ENCODE measurements around the gene ZNF76. TPM values are rescaled to one million over a fixed set of nuclear protein-coding genes. Genes with fewer than 3 reads are reported as not detected.
"Not testable (repeated sequence)": the region's sequence is repeated elsewhere in the genome, so short reads cannot be mapped to it uniquely, and the experiment has no call there.

The ZNF76 gene
- total RNA-seq, 2 donors from 2014 or later = 50.0 to 60.8 TPM

DNA sequence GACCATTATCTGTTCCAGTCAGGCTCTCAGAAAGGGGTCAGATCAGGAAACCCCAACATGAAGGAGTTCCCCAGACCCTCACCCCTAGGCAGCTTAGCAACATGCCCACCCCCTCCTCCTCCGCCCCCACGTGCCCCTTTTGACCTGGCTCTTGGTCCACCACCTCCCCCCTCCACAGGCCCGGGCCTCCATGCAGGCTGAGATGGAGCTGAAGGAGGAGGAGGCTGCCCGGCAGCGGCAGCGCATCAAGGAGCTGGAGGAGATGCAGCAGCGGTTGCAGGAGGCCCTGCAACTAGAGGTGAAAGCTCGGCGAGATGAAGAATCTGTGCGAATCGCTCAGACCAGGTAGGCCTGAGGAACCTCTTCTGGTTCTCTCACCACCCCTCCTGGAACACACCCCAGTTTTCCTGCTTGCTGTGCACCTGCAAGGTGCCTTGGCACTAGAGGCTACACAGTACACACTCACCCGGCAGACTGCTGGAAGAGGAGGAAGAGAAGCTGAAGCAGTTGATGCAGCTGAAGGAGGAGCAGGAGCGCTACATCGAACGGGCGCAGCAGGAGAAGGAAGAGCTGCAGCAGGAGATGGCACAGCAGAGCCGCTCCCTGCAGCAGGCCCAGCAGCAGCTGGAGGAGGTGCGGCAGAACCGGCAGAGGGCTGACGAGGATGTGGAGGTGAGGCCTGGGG is 60.0 kb downstream of the ZNF76 start:
- Mint-ChIP-seq H3K4me3 (no peak overlapping the region), H3K27ac (no peak overlapping the region), H3K4me1 (peaks cover 31% of the 10 kb centered on the region), H3K27me3 (no peaks in the 10 kb centered on the region), H3K36me3 (ENCODE audit: low read depth) (peaks cover 20% of the 10 kb centered on the region)
- no peaks in the 10 kb centered on the region for H3K9me3 ChIP-seq (ENCODE audit: control insufficient read depth, low read length, poor library complexity, severe bottlenecking)
- ATAC-seq = no peak
- DNase-seq = no peak

DNA sequence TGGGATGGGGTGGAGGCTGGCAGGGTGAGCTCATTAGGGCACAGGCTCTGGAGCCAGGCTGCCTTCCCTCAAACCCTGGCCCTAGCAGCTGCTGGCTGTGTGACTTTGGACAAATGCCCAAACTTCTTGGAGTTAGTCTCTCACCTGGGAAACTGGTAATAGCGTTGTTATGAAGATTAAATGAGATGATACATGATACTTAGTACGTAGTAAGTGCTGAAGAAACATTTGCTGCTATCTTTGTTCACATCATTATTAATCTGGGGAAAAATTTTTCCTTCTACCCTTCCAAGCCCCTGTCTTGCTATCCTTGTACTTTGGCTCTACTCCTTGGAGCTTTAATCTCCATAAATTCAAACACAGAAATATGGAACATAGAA is 60.5 kb downstream of the ZNF76 start:
- H3K4me3 Mint-ChIP-seq = no peak overlapping the region
- H3K36me3 Mint-ChIP-seq (ENCODE audit: low read depth) = peaks cover 20% of the 10 kb centered on the region
- peak overlapping the region; percentile 27 for H3K27ac Mint-ChIP-seq
- ATAC-seq (no peak), DNase-seq (no peak)
- no peaks in the 10 kb centered on the region for H3K27me3 Mint-ChIP-seq
- peaks cover 25% of the 10 kb centered on the region for H3K4me1 Mint-ChIP-seq
- H3K9me3 ChIP-seq (ENCODE audit: control insufficient read depth, low read length, poor library complexity, severe bottlenecking) = no peaks in the 10 kb centered on the region

DNA sequence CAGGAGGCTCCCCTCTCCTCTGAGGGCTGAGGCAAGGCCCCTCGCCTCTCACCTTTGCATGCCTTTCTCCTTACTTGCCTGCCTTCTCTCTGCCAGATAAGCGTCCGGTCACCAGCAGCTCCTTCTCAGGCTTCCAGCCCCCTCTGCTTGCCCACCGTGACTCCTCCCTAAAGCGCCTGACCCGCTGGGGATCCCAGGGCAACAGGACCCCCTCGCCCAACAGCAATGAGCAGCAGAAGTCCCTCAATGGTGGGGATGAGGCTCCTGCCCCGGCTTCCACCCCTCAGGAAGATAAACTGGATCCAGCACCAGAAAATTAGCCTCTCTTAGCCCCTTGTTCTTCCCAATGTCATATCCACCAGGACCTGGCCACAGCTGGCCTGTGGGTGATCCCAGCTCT is 61.6 kb downstream of the ZNF76 start:
- peak overlapping the region; percentile 93 for H3K27ac Mint-ChIP-seq
- ATAC-seq (no peak), DNase-seq (no peak)
- peaks cover 21% of the 10 kb centered on the region for H3K4me1 Mint-ChIP-seq
- H3K4me3 Mint-ChIP-seq = no peak overlapping the region
- H3K36me3 Mint-ChIP-seq (ENCODE audit: low read depth) = peaks cover 20% of the 10 kb centered on the region
- H3K9me3 ChIP-seq (ENCODE audit: control insufficient read depth, low read length, poor library complexity, severe bottlenecking) = no peaks in the 10 kb centered on the region
- no peaks in the 10 kb centered on the region for H3K27me3 Mint-ChIP-seq

DNA sequence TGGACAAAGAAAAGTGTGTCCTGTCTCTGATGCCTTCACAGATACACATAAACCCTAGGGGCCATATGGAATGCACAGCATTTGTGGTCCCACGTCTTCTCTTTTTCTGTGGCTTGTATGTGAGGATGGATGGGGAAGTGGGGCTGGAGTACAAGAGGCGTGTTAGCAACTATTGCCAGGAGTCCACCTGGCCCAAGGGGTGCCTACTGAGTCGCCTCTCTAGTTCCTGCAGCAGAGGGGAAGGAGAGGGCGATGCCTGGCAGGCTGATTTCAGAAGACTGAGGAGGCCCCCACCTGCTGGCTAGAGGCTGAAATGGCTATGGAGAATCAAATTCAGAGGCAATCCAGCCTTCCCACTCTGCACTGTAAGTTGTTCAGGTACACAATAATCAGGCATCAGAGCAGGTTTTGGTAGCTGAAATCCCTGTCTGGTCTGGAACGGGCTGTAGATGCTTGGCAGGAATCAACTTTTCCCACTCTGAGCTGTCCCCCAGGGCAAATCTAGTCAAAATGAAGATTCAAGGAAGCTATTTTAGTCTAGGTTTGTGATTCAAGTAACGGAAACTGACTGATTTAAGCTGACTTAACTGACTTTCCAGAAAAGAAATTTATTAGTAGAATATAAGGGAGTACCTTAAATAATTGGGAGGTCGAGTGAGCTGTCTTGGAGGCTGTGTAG is 68.0 kb downstream of the ZNF76 start:
- Mint-ChIP-seq H3K27me3 (no peaks in the 10 kb centered on the region), H3K4me3 (peak overlapping the region; percentile 68), H3K36me3 (ENCODE audit: low read depth) (peaks cover 6% of the 10 kb centered on the region), H3K4me1 (peaks cover 16% of the 10 kb centered on the region), H3K27ac (peak overlapping the region; percentile 86)
- ATAC-seq (peak; percentile 72), DNase-seq (peak; percentile 48 to 66 (median 55))
- H3K9me3 ChIP-seq (ENCODE audit: control insufficient read depth, low read length, poor library complexity, severe bottlenecking) = no peaks in the 10 kb centered on the region

DNA sequence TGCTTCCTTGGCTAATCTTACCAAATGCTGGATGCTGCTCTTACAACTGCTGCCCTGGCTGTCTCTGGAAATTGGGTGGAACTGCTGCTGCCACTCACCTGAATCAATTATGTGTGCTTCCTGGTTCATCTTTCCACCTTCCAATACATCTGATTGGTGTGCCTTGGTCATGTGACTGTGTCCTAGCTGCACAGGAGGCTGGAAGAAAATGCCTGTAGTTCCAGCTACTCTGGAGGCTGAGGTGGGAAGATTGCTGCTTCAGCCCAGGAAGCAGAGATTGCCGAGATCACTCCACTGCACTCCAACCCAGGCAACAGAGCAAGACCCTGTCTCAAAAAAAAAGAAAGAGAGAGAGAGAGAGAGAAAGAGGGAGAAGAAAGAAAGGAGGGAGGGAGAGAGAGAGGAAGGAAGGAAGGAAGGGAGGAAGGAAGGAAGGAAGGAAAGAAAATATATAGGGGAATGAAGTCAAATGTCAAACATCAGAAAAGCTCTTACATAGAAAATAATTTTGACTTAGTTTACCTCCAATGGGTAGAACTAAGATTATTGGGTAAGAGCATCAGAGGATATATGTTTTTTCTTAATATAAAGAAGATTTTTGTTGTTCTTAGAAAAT is 68.7 kb downstream of the ZNF76 start:
- Mint-ChIP-seq H3K4me1 (peaks cover 15% of the 10 kb centered on the region), H3K27me3 (no peaks in the 10 kb centered on the region), H3K36me3 (ENCODE audit: low read depth) (peaks cover 4% of the 10 kb centered on the region), H3K27ac (peak overlapping the region; percentile 86), H3K4me3 (no peak overlapping the region)
- H3K9me3 ChIP-seq (ENCODE audit: control insufficient read depth, low read length, poor library complexity, severe bottlenecking) = no peaks in the 10 kb centered on the region
- DNase-seq = no peak
- no peak for ATAC-seq

DNA sequence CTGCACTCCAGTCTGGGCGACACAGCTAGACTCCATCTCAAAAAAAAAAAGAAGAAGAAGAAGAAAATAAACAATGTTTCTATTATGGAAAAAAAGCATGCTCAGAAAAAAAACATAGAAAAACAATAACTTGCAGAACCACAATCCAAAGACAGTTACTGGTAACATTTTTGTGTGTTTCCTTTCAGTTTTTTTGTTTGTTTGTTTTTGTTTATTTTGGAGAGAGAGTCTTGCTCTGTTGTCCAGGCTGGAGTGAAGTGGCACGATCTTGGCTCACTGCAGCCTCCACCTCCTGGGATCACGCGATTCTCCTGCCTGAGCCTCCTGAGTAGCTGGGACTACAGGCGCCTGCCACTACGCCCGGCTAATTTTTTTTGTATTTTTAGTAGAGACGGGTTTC is 69.4 kb downstream of the ZNF76 start:
- not testable (repeated sequence) for ATAC-seq; H3K9me3 ChIP-seq (ENCODE audit: control insufficient read depth, low read length, poor library complexity, severe bottlenecking)

DNA sequence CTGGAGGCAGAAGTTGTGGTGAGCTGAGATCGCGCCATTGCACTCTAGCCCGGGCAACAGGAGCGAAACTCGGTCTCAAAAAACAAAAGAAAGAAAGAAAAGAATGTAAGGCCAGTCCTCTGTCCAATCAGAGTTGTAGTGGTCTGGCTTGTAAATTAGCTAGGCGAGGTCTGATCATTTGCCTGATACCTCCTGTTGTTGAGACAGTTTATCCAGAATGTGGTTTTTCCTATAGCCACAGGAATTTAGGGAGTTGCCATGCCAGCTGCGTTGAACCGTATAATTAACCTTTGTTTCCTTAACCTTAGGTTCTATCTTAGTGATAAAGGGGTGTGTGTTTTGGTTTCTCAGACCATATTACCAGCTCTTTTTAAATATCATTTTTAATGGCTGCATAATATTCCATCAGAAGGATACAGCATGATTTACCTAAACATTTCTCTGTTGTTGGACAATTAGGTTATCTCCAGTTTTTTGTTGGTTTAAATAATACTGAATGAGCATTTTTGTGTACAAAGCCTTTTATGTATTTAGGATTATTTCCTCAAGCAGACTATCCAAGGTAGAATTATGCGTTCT is 71.1 kb downstream of the ZNF76 start:
- no peaks in the 10 kb centered on the region for H3K9me3 ChIP-seq (ENCODE audit: control insufficient read depth, low read length, poor library complexity, severe bottlenecking)
- H3K36me3 Mint-ChIP-seq (ENCODE audit: low read depth) = peaks cover 4% of the 10 kb centered on the region
- H3K4me1 Mint-ChIP-seq = peaks cover 15% of the 10 kb centered on the region
- H3K27me3 Mint-ChIP-seq = no peaks in the 10 kb centered on the region
- ATAC-seq = no peak
- no peak overlapping the region for H3K4me3 Mint-ChIP-seq
- H3K27ac Mint-ChIP-seq = no peak overlapping the region
- DNase-seq = no peak

More for the DNA sequence above, 69.4 kb downstream of the ZNF76 start:
- not testable (repeated sequence) for DNase-seq; H3K27ac Mint-ChIP-seq; H3K4me3 Mint-ChIP-seq; H3K27me3 Mint-ChIP-seq; H3K36me3 Mint-ChIP-seq (ENCODE audit: low read depth)
- peaks cover 15% of the 10 kb centered on the region for H3K4me1 Mint-ChIP-seq

DNA sequence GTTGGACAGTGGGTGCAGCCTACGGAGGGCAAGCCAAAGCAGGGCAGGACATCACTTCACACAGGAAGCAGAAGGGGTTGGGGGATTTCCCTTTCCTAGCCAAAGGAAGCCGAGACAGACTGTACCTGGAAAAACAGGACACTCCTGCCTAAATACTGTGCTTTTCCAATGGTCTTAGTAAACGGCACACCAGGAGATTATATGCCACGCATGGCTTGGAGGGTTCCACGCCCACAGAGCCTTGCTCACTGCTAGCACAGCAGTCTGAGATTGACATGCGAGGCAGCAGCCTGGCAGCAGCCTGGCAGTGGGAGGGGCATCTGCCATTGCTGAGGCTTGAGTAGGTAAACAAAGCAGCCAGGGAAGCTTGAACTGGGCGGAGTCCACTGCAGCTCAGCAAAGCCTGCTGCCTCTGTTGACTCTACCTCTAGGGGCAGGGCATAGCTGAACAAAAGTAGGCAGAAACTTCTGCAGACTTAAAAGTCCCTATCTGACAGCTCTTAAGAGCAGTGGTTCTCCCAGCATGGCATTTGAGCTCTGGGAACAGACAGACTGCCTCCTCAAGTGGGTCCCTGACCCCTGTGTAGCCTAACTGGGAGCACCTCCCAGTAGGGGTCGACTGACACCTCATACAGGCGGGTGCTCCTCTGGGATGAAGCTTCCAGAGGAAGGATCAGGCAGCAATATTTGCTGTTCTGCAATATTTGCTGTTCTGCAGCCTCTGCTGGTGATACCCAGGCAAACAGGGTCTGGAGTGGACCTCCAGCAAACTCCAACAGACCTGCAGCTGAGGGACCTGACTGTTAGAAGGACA is 72.7 kb downstream of the ZNF76 start:
- H3K27ac Mint-ChIP-seq = peak overlapping the region; percentile 85

DNA sequence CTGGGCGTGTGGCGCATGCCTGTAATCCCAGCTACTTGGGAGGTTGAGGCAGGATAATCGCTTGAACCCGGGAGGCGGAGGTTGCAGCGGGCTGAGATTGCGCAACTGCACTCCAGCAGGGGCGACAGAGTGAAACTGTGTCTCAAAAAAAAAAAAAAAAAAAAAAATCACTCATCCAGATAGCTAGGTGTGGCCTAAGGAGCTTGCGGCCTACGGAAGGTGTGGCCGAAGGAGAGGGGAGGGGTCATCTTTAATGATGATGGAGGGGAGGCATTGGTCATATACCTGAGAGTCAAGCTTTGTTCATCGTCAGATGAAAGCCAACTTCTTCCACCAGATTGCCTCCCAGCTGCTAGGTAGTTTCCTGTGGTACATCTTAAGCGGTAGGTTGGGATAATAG is 82.0 kb downstream of the ZNF76 start:
- DNase-seq = no peak
- Mint-ChIP-seq H3K4me1 (peaks cover 46% of the 10 kb centered on the region), H3K4me3 (no peak overlapping the region), H3K36me3 (ENCODE audit: low read depth) (peaks cover 8% of the 10 kb centered on the region), H3K27ac (peak overlapping the region; percentile 3), H3K27me3 (no peaks in the 10 kb centered on the region)
- no peak for ATAC-seq
- no peaks in the 10 kb centered on the region for H3K9me3 ChIP-seq (ENCODE audit: control insufficient read depth, low read length, poor library complexity, severe bottlenecking)

More for the DNA sequence above, 72.7 kb downstream of the ZNF76 start:
- ATAC-seq (peak; percentile 94), DNase-seq (peak; percentile 34 to 72 (median 50))
- not testable (repeated sequence) for H3K27me3 Mint-ChIP-seq; H3K36me3 Mint-ChIP-seq (ENCODE audit: low read depth); H3K9me3 ChIP-seq (ENCODE audit: control insufficient read depth, low read length, poor library complexity, severe bottlenecking)
- Mint-ChIP-seq H3K4me1 (peaks cover 15% of the 10 kb centered on the region), H3K4me3 (peak overlapping the region; percentile 53)

DNA sequence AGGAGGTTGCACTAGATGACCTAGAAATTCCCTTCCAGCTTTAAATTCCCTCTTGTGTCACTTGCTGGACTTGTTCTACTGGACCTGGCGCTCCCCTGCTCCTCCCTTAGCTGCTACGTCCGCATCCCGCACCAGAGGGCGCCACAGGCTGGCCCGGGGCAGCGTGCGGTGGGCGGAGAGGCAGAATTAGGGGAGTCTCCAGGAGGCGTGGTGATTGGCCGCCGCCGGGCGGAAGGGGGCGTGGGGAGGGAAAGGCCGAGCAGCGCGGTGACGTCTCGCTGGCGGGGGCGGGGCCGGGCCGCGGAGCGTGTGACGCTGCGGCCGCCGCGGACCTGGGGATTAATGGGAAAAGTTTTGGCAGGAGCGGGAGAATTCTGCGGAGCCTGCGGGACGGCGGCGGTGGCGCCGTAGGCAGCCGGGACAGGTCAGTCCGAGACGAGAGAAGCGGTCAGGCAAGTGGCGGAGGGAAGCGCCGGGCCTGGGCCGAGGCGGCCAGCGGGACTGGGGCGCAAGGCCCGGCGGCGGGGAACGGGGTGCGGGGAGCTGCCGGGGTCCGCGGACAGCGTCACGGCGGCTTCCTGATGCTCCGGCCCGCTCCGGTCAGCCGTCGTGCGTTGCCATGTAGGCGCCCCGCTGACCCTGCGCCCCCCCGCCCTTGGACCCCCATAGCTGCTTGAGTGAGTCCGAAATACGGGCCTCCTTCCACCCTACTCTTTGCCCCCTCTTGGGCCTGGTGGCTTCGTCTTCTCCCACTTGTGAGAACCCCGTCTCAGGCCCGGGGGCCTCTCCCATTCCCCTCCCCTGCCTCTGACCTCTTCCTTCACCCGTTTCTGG is 82.9 kb downstream of the ZNF76 start, which contains the start of gene PPARD:
TSS of gene PPARD (plus strand) at position 301 of the 834 bp plus-strand sequence. CDS start 68,530 bp downstream, outside the sequence.
- no peaks in the 10 kb centered on the region for H3K27me3 Mint-ChIP-seq
- peaks cover 8% of the 10 kb centered on the region for H3K36me3 Mint-ChIP-seq (ENCODE audit: low read depth)
- peak within 1 kb of the TSS; percentile 100 for H3K4me3 Mint-ChIP-seq
- no peaks in the 10 kb centered on the region for H3K9me3 ChIP-seq (ENCODE audit: control insufficient read depth, low read length, poor library complexity, severe bottlenecking)
- ATAC-seq (peak; percentile 99), DNase-seq (peak; percentile 96 to 99 (median 98))
- peaks cover 42% of the 10 kb centered on the region for H3K4me1 Mint-ChIP-seq
- peak within 1 kb of the TSS; percentile 96 for H3K27ac Mint-ChIP-seq

DNA sequence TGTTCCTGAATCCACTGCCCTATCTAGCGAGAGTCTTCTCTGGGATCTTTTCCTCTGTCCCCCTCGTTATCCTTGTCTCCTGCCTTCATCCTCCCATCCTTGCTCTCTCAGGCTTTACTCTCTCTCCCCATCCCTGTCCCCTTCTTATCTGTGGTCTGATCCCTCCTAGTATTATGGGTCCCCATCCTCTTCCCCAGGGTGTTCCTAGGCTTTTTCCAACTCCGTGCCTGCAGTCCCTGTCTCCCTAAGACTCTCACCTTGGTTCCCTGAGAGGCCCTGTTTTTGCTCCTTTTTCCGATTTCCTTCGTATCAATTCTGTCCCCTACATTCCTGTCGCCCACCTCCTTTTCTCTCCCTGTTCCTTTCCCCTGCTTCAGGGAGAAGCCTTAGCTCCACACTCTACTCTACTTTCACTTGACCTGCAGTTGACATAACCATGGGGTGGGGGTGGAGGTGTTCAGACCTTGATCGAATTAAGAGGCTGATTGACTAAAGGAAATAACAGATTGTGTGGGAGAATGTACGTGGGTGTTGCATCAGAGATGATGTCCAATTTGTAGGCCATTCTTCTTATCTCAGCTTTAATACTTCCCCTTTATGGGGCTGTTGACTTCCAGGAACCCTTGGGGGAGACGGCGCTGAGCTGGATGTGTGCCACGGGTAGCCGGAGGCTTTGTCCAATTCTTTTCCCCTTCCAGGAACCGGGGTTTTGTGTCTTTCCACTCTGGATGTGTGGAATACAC is 83.7 kb downstream of the ZNF76 start:
- ATAC-seq = peak; percentile 6
- H3K9me3 ChIP-seq (ENCODE audit: control insufficient read depth, low read length, poor library complexity, severe bottlenecking) = no peaks in the 10 kb centered on the region
- DNase-seq = no peak
- H3K27ac Mint-ChIP-seq = peak overlapping the region; percentile 96
- no peaks in the 10 kb centered on the region for H3K27me3 Mint-ChIP-seq
- H3K36me3 Mint-ChIP-seq (ENCODE audit: low read depth) = peaks cover 8% of the 10 kb centered on the region
- H3K4me1 Mint-ChIP-seq = peaks cover 46% of the 10 kb centered on the region
- H3K4me3 Mint-ChIP-seq = peak overlapping the region; percentile 100
